ENCODE results near the gene DRC7.

DNA sequence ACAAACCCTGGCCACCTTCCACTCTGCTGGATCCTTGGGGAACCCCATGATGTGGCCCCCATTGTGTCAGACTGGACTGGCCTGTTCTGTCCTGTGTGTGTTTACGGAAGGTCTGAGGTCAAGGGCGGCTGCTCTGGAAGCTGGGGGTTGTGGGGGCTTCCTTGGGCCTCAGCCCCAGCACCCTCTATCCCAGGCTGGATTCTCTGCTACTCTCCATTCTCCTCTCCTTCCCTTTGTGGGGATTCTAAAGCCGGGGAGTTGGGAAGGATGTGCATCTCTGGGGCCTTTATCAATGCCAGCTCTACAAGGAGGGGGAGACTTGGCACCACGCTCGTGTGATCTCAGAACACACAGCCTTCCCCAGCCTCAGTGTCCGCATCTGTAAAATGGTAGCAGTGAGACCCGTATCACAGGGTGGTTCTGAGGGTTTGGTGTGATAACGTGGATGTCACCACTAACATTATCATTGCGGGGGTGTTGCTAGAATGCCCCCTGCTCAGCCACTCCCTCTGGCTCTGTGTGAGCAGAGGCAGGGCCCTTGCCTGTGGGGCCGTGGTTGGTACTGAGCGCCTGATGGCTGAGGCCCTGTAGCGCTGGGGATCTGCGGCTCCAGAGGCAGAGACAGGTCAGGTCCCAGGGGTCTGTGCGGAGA lies 48.1 kb upstream of the DRC7 start:
- TF ChIP-seq, protein P1, sequence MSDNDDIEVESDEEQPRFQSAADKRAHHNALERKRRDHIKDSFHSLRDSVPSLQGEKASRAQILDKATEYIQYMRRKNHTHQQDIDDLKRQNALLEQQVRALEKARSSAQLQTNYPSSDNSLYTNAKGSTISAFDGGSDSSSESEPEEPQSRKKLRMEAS (IDR thresholded peaks at IDR 0.05; ENCODE audit: low read depth, low read length), result no peak
- TF ChIP-seq MYC (IDR thresholded peaks at IDR 0.05; ENCODE audit: insufficient read depth, insufficient read length, insufficient replicate concordance, low read length, severe bottlenecking), result no peak
- no peak for TF ChIP-seq ETV6 (conservative IDR thresholded peaks at IDR 0.05 in 1 of 2, IDR thresholded peaks at IDR 0.05 in 1 of 2; ENCODE audit: borderline replicate concordance in 1 of 2, low read depth in 1 of 2)
- no peak for TF ChIP-seq YY1 (IDR thresholded peaks at IDR 0.05; ENCODE audit: low read depth, low read length)
- TF ChIP-seq SMC3 (IDR thresholded peaks at IDR 0.05; ENCODE audit: borderline replicate concordance, low read length), result no peak
- TF ChIP-seq, protein P2, sequence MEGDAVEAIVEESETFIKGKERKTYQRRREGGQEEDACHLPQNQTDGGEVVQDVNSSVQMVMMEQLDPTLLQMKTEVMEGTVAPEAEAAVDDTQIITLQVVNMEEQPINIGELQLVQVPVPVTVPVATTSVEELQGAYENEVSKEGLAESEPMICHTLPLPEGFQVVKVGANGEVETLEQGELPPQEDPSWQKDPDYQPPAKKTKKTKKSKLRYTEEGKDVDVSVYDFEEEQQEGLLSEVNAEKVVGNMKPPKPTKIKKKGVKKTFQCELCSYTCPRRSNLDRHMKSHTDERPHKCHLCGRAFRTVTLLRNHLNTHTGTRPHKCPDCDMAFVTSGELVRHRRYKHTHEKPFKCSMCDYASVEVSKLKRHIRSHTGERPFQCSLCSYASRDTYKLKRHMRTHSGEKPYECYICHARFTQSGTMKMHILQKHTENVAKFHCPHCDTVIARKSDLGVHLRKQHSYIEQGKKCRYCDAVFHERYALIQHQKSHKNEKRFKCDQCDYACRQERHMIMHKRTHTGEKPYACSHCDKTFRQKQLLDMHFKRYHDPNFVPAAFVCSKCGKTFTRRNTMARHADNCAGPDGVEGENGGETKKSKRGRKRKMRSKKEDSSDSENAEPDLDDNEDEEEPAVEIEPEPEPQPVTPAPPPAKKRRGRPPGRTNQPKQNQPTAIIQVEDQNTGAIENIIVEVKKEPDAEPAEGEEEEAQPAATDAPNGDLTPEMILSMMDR (IDR thresholded peaks at IDR 0.05 in 2 of 3, conservative IDR thresholded peaks at IDR 0.05 in 1 of 3; ENCODE audit: control insufficient read depth in 2 of 3, extremely low read depth in 1 of 3, insufficient read depth in 1 of 3, low read depth in 3 of 3, low read length in 3 of 3), result no peak
